K562 (cell line): ENCODE data around the gene C6orf47. TPM values are rescaled to one million over a fixed set of nuclear protein-coding genes. Genes with fewer than 3 reads are reported as not detected.
A peak's percentile ranks its signal among the peaks of the same experiment; 100 is the strongest.

Source experiments
- ATAC-seq: fragments of 200-7000 bp; cut with Tn5 transposase; 3 replicates; pipeline ENCODE4 v1.9.1; 2020; ENCODE audit warnings: moderate library complexity
- BruUV-seq: library from RNA; stranded (reverse); fragments of 400-500 nt; replicated peaks from 2 replicates; lab custom pipeline; 2021; lab: Mats Ljungman, UMichigan
- CTCF ChIA-PET: fragments of 300-600 bp; formaldehyde crosslinking; extraction: SDS; loops from one replicate; lab custom pipeline; 2021; ENCODE audit warnings: low intra/inter-chr PET ratio; lab: Yijun Ruan, JAX
- POLR2A ChIA-PET: fragments of 300-600, 350-650 bp; sonication (Branson Sonifier 250); formaldehyde crosslinking; extraction: SDS; loops from one replicate; lab custom pipeline; 2021; ENCODE audit warnings: antibody characterized with exemption, inconsistent platforms; lab: Yijun Ruan, JAX
- DNase-seq, 4 experiments: peaks; one replicate each; pipeline versions ENCODE4 v3.0.0 to v3.0.0-alpha.2; 2011 to 2018; ENCODE audit warnings: low spot score in 3 of 4, mixed read lengths in 3 of 4; ENCODE audit errors: extremely low read depth in 1 of 4
- FAIRE-seq: peaks from 2 replicates; lab custom pipeline; 2011; peaks lifted over from hg19 to GRCh38; lab: Jason Lieb, UNC
- H2AFZ ChIP-seq: 2 replicates; pipeline ENCODE4 v1.6.0; 2011; ENCODE audit warnings: low read depth, low read length, control low read depth, inconsistent platforms
- H3K27ac ChIP-seq: fragments of 200-600 bp; 3 replicates; pipeline ENCODE4 v1.8.0; 2011; ENCODE audit warnings: low read depth, mild to moderate bottlenecking, control low read depth, inconsistent platforms, low read length, moderate library complexity, mixed read lengths; ENCODE audit errors: extremely low read depth
- H3K27me3 ChIP-seq, 2 experiments: fragments of 300-600 bp in 1 of 2; 2 replicates in 1 of 2; 3 replicates in 1 of 2; pipeline versions ENCODE4 v1.6.0 to v1.8.0; 2011; ENCODE audit warnings: inconsistent platforms in 2 of 2, low read length in 2 of 2, mild to moderate bottlenecking in 1 of 2, mixed read lengths in 1 of 2, moderate library complexity in 1 of 2; ENCODE audit not compliant: control insufficient read depth in 2 of 2, insufficient read depth in 2 of 2
- H3K36me3 ChIP-seq: fragments of 300-600 bp; 3 replicates; pipeline ENCODE4 v1.8.0; 2011; ENCODE audit warnings: mild to moderate bottlenecking, low read length, inconsistent platforms; ENCODE audit not compliant: control insufficient read depth, insufficient read depth
- H3K4me1 ChIP-seq, 2 experiments: fragments of 200-600 bp in 1 of 2; replicated peaks in 1 of 2; 2 replicates in 1 of 2; 3 replicates in 1 of 2; pipeline versions ENCODE4 v1.5.1 to v1.8.0; 2011; ENCODE audit warnings: inconsistent platforms in 2 of 2, low read length in 2 of 2, mild to moderate bottlenecking in 1 of 2, mixed read lengths in 1 of 2, moderate library complexity in 1 of 2; ENCODE audit not compliant: control insufficient read depth in 2 of 2, insufficient read depth in 2 of 2
- H3K4me2 ChIP-seq: 2 replicates; pipeline ENCODE4 v1.6.1; 2011; ENCODE audit warnings: low read length, control low read depth, inconsistent platforms, mixed read lengths; ENCODE audit not compliant: insufficient read depth
- H3K4me3 ChIP-seq: fragments of 200-600 bp; sonication (generic), shearing (Covaris generic); 2 replicates; pipeline ENCODE4 v1.5.1; 2016; ENCODE audit warnings: control low read depth, inconsistent platforms
- H3K79me2 ChIP-seq: fragments of 200-600 bp; 3 replicates; pipeline ENCODE4 v1.8.0; 2011; ENCODE audit warnings: low read length, inconsistent platforms; ENCODE audit not compliant: control insufficient read depth, insufficient read depth
- H3K9ac ChIP-seq, 2 experiments: 2 replicates each; pipeline versions ENCODE4 v1.6.0 to v1.6.1; 2011; ENCODE audit warnings: low read depth in 2 of 2, low read length in 2 of 2, control low read depth in 1 of 2, inconsistent platforms in 1 of 2, mild to moderate bottlenecking in 1 of 2, mixed read lengths in 1 of 2; ENCODE audit not compliant: insufficient read depth in 1 of 2
- H3K9me1 ChIP-seq: one replicate; pipeline ENCODE4 v1.6.0; 2011; ENCODE audit warnings: inconsistent platforms, mild to moderate bottlenecking, low read length, moderate library complexity; ENCODE audit not compliant: control insufficient read depth, insufficient read depth
- H3K9me3 ChIP-seq: replicated peaks from 2 replicates; pipeline ENCODE4 v1.5.1; 2011; ENCODE audit warnings: low read depth, low read length, inconsistent platforms; ENCODE audit not compliant: control insufficient read depth, insufficient read depth
- H4K20me1 ChIP-seq: replicated peaks from 2 replicates; pipeline ENCODE4 v1.6.1; 2011; ENCODE audit warnings: low read length, inconsistent platforms, mixed read lengths; ENCODE audit not compliant: control insufficient read depth, insufficient read depth
- ADNP ChIP-seq: fragments of 200-800 bp; sonication (Bioruptor generic); IDR thresholded peaks from 2 replicates; pipeline ENCODE4 v1.6.1; 2016; ENCODE audit warnings: missing genetic modification characterization, missing compliant biosample characterization
- DIDO1 ChIP-seq: fragments of 450-650 bp; IDR thresholded peaks from 2 replicates; pipeline ENCODE4 v1.6.1; 2016; ENCODE audit warnings: low read depth, missing biosample characterization, missing genetic modification characterization
- MIER1 ChIP-seq: fragments of 450-650 bp; IDR thresholded peaks from 2 replicates; pipeline ENCODE4 v1.6.1; 2016; ENCODE audit warnings: antibody characterized with exemption, mild to moderate bottlenecking, low read depth
- NCOA1 ChIP-seq: fragments of 450-650 bp; IDR thresholded peaks from 2 replicates; pipeline ENCODE4 v1.6.1; 2016; ENCODE audit warnings: low read depth
- ZBTB7A ChIP-seq: IDR thresholded peaks from 2 replicates; pipeline ENCODE4 v1.6.1; 2011; ENCODE audit warnings: low read depth, mild to moderate bottlenecking, low read length, moderate library complexity, borderline replicate concordance; ENCODE audit not compliant: control insufficient read depth
- ZNF263 ChIP-seq: sonication (generic); formaldehyde crosslinking; IDR thresholded peaks from 2 replicates; pipeline ENCODE4 v1.8.0; 2022; ENCODE audit warnings: mild to moderate bottlenecking, missing genetic modification reagents, borderline replicate concordance
- WGBS: fragments of 100-300 bp; shearing (Covaris generic); methylation state at CpG from one replicate; pipeline ENCODE4 v1.1.6; 2016; ENCODE audit warnings: low coverage, mixed read lengths; ENCODE audit not compliant: insufficient coverage; ENCODE audit errors: missing lambda C conversion rate; 5-methylcytosine and 5-hydroxymethylcytosine counted together
- in situ Hi-C: fragments of 300-500 bp; cut with MboI; formaldehyde crosslinking; loops from 4 replicates; pipeline ENCODE4 v1.15.0; 2018; ENCODE audit warnings: inconsistent platforms, mixed read lengths
- intact Hi-C: fragments of 100-400 bp; cut with micrococcal nuclease; formaldehyde crosslinking; loops from 2 replicates; pipeline ENCODE4 v1.14.2; 2022
- polyA plus RNA-seq, 8 experiments: library from polyadenylated mRNA; depleted of rRNA in 4 of 8; stranded (reverse) in 5 of 8; unstranded in 3 of 8; fragments of >200 nt; fragmentation: Nextera tagmentation in 2 of 8; fragmentation: Illumina TruSeq in 1 of 8; extraction: Ambion mirVana in 2 of 8; extraction: Trizol in 1 of 8; gene quantifications; 2 replicates each; pipeline versions ENCODE4 v1.2.1 to v1.2.3, GENCODE V29; 2011 to 2014; ENCODE audit warnings: inconsistent platforms in 1 of 8, missing spikeins in 1 of 8
- total RNA-seq, 7 experiments: library from RNA; depleted of rRNA in 6 of 7; stranded (reverse); fragments of >200 nt in 6 of 7; fragmentation: Illumina TruSeq in 2 of 7; extraction: Trizol in 2 of 7; gene quantifications; 2 replicates each; pipeline versions ENCODE4 v1.2.1 to v1.2.3, GENCODE V29; 2011 to 2021; ENCODE audit warnings: low replicate concordance in 1 of 7
- TF ChIP-seq, protein P1 (sequence below): sonication (generic); formaldehyde crosslinking; IDR thresholded peaks from 2 replicates; pipeline ENCODE4 v1.8.0; 2022; ENCODE audit warnings: missing genetic modification reagents, mild to moderate bottlenecking, borderline replicate concordance
- TF ChIP-seq, protein P2 (sequence below): fragments of 250-450 bp; sonication (Bioruptor Pico); IDR thresholded peaks from 2 replicates; pipeline ENCODE4 v1.4.0; 2020; ENCODE audit warnings: mild to moderate bottlenecking, moderate library complexity
- TF ChIP-seq, protein P3 (sequence below): sonication (generic); formaldehyde crosslinking; IDR thresholded peaks from 2 replicates; pipeline ENCODE4 v1.8.1; 2023; ENCODE audit warnings: mild to moderate bottlenecking, missing genetic modification reagents, moderate library complexity
- TF ChIP-seq, protein P4 (sequence below): IDR thresholded peaks from 2 replicates; pipeline ENCODE4 v1.6.1; 2014; ENCODE audit warnings: antibody characterized with exemption
- TF ChIP-seq, protein P5 (sequence below): fragments of 450-650 bp; conservative IDR thresholded peaks from 2 replicates; pipeline ENCODE4 v1.6.1; 2016; ENCODE audit warnings: missing genetic modification characterization, low read depth, mild to moderate bottlenecking, missing compliant biosample characterization, moderate library complexity

Gene C6orf47
- total and polyA plus RNA-seq, 9 of the 15 experiments (the other 6 are each of a cell fraction or from before 2014, with no cell fraction given), result 0.14 to 43.8 (median 27.0) TPM

DNA sequence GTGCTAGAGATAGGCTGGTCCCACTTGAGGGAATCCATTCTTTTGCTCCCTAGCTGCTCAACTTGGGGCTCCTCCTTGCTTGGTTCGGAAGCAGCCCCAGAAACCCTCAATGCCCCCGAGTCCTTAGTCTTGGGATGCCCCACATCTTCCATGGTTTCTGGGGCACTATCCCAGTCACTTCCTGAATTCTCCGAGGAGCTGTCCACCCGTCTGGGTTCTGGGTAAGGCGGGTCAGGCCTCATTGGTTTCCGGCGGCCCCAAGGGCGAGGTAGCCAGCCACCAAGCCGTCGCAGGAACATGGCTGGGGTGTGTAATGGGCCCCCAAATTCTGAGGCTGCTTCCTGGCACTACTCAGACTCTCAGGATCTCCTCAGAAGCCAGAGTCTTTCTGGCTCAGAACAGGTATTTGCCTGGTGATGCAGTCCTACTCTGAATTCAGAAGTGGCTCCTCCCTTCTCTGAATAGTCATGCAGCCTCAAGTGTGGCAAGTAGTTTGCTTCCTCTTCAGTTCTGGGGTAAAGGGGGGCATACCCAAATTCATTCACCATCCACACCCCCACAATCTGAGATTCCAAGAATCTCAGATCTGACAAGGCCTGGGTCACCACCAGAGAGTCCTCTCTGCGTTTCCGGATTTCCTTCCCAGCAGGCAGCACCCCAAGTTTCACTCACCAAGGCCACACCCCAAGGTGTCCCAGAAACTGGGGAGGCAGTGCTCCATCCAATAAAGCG is 763 bp downstream of the C6orf47 start:
- in situ Hi-C loops, result loop anchor here (5.0 kb wide), 2 partner anchors 113 to 202 kb away; partner anchors contain the start of genes ATP6V1G2, NEU1 and NFKBIL1
- CTCF ChIA-PET, result no interaction called here
- H3K27ac ChIP-seq, result peak overlapping the region; percentile 80
- TF ChIP-seq, protein P1, sequence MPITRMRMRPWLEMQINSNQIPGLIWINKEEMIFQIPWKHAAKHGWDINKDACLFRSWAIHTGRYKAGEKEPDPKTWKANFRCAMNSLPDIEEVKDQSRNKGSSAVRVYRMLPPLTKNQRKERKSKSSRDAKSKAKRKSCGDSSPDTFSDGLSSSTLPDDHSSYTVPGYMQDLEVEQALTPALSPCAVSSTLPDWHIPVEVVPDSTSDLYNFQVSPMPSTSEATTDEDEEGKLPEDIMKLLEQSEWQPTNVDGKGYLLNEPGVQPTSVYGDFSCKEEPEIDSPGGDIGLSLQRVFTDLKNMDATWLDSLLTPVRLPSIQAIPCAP, result 0 out of 2 replicates have a peak, but pooled peaks have one; percentile 40
- TF ChIP-seq ZNF263 (CRISPR knock-in tag) (peak; percentile 82), ZBTB7A (peak; percentile 9; the same call in 1 of the 2 replicates), ADNP (tag) (no peak), DIDO1 (tag) (no peak), MIER1 (peak; percentile 91), NCOA1 (peak; percentile 35; the same call in 1 of the 2 replicates)
- TF ChIP-seq, protein P2, sequence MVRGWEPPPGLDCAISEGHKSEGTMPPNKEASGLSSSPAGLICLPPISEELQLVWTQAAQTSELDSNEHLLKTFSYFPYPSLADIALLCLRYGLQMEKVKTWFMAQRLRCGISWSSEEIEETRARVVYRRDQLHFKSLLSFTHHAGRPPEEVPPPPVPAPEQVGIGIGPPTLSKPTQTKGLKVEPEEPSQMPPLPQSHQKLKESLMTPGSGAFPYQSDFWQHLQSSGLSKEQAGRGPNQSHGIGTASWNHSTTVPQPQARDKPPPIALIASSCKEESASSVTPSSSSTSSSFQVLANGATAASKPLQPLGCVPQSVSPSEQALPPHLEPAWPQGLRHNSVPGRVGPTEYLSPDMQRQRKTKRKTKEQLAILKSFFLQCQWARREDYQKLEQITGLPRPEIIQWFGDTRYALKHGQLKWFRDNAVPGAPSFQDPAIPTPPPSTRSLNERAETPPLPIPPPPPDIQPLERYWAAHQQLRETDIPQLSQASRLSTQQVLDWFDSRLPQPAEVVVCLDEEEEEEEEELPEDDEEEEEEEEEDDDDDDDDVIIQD, result 0 out of 2 replicates have a peak, but pooled peaks have one; percentile 74
- TF ChIP-seq, protein P3, sequence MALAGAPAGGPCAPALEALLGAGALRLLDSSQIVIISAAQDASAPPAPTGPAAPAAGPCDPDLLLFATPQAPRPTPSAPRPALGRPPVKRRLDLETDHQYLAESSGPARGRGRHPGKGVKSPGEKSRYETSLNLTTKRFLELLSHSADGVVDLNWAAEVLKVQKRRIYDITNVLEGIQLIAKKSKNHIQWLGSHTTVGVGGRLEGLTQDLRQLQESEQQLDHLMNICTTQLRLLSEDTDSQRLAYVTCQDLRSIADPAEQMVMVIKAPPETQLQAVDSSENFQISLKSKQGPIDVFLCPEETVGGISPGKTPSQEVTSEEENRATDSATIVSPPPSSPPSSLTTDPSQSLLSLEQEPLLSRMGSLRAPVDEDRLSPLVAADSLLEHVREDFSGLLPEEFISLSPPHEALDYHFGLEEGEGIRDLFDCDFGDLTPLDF (CRISPR knock-in tag), result peak; percentile 53; the same call in 1 of the 2 replicates
- TF ChIP-seq, protein P4, sequence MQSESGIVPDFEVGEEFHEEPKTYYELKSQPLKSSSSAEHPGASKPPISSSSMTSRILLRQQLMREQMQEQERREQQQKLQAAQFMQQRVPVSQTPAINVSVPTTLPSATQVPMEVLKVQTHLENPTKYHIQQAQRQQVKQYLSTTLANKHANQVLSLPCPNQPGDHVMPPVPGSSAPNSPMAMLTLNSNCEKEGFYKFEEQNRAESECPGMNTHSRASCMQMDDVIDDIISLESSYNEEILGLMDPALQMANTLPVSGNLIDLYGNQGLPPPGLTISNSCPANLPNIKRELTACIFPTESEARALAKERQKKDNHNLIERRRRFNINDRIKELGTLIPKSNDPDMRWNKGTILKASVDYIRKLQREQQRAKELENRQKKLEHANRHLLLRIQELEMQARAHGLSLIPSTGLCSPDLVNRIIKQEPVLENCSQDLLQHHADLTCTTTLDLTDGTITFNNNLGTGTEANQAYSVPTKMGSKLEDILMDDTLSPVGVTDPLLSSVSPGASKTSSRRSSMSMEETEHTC, result 0 out of 2 replicates have a peak, but pooled peaks have one; percentile 6
- TF ChIP-seq, protein P5, sequence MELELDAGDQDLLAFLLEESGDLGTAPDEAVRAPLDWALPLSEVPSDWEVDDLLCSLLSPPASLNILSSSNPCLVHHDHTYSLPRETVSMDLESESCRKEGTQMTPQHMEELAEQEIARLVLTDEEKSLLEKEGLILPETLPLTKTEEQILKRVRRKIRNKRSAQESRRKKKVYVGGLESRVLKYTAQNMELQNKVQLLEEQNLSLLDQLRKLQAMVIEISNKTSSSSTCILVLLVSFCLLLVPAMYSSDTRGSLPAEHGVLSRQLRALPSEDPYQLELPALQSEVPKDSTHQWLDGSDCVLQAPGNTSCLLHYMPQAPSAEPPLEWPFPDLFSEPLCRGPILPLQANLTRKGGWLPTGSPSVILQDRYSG, result 0 out of 2 replicates have a peak, but pooled peaks have one; percentile 42

More for the DNA sequence above, 763 bp downstream of the C6orf47 start:
- DNase-seq (peak in 2 of 4 experiments; percentile 59 to 69), ATAC-seq (peak; percentile 13), FAIRE-seq (peak; percentile 15)
- POLR2A ChIA-PET, result interaction anchor here (0.6 to 9.8 kb wide), 40 partner anchors 7 to 1312 kb away, joined by 3 to 267 read pairs (median 4); partner anchors contain the start of genes ABHD16A, APOM, BAG6 and CLIC1
- H4K20me1 ChIP-seq, result peaks cover 8% of the 10 kb centered on the region; the same call in 1 of the 2 replicates
- peak overlapping the region; percentile 80 to 93 for H3K9ac ChIP-seq
- no peaks in the 10 kb centered on the region for H3K27me3 ChIP-seq
- intact Hi-C loops, result loop anchor here (1.0 to 10.0 kb wide), 2 partner anchors 8 to 515 kb away; partner anchors contain the start of genes AGPAT1, BAG6 and RNF5
- peak overlapping the region; percentile 98 for H3K4me2 ChIP-seq
- peak overlapping the region; percentile 52 for H3K4me3 ChIP-seq
- H3K79me2 ChIP-seq, result peaks cover 82% of the 10 kb centered on the region
- BruUV-seq, result no TSS peak
- peaks cover 47 to 65% of the 10 kb centered on the region in 2 experiments for H3K4me1 ChIP-seq
- H3K9me3 ChIP-seq, result no peaks in the 10 kb centered on the region
- peak overlapping the region; percentile 41 for H2AFZ ChIP-seq
- 2% methylated on average over 13 of the region's 13 CpGs for WGBS
- peaks cover 66% of the 10 kb centered on the region for H3K36me3 ChIP-seq
- H3K9me1 ChIP-seq, result no peaks in the 10 kb centered on the region
